Raji (cell line): ENCODE measurements around the gene LRMDA.

Experiments
- POLR2A ChIP-seq: IDR thresholded peaks from 2 replicates; pipeline ENCODE4 v1.6.1; 2011; ENCODE audit warnings: low read depth, low read length, control low read depth; ENCODE audit not compliant: insufficient read depth

The LRMDA gene

GRCh38 chr10:75444781-75445386, 13.5 kb downstream of the LRMDA start:
- no peak for TF ChIP-seq POLR2A

- TF ChIP-seq POLR2A, result no peak
Observed at GRCh38 chr10:75446508-75446907, 15.1 kb downstream of the LRMDA start.

GRCh38 chr10:75448166-75448565, 16.7 kb downstream of the LRMDA start:
- no peak for TF ChIP-seq POLR2A

GRCh38 chr10:75449382-75450074, 18.1 kb downstream of the LRMDA start:
- TF ChIP-seq POLR2A, result no peak

GRCh38 chr10:75450075-75450445, 18.6 kb downstream of the LRMDA start:
- TF ChIP-seq POLR2A, result no peak

- TF ChIP-seq POLR2A, result no peak
Observed at GRCh38 chr10:75450644-75451640, 19.5 kb downstream of the LRMDA start.

- no peak for TF ChIP-seq POLR2A
Observed at GRCh38 chr10:75451831-75452230, 20.4 kb downstream of the LRMDA start.

GRCh38 chr10:75452997-75453396, 21.6 kb downstream of the LRMDA start:
- no peak for TF ChIP-seq POLR2A

GRCh38 chr10:75456122-75456521, 24.7 kb downstream of the LRMDA start:
- TF ChIP-seq POLR2A, result no peak

GRCh38 chr10:75460059-75460458, 28.6 kb downstream of the LRMDA start:
- TF ChIP-seq POLR2A, result no peak

- TF ChIP-seq POLR2A, result no peak
Observed at GRCh38 chr10:75461672-75462649, 30.5 kb downstream of the LRMDA start.

- no peak for TF ChIP-seq POLR2A
Observed at GRCh38 chr10:75462865-75463264, 31.4 kb downstream of the LRMDA start.

GRCh38 chr10:75464478-75465449, 33.3 kb downstream of the LRMDA start:
- no peak for TF ChIP-seq POLR2A
